ENCODE measurements around the gene LGR5. TPM values are rescaled to one million over a fixed set of nuclear protein-coding genes. Genes with fewer than 3 reads are reported as not detected.
A peak's percentile ranks its signal among the peaks of the same experiment; 100 is the strongest.
"Not testable (repeated sequence)": the region's sequence is repeated elsewhere in the genome, so short reads cannot be mapped to it uniquely, and the experiment has no call there.

Gene LGR5
- total RNA-seq, 1 donor from 2014 or later, result under 0.01 TPM

DNA sequence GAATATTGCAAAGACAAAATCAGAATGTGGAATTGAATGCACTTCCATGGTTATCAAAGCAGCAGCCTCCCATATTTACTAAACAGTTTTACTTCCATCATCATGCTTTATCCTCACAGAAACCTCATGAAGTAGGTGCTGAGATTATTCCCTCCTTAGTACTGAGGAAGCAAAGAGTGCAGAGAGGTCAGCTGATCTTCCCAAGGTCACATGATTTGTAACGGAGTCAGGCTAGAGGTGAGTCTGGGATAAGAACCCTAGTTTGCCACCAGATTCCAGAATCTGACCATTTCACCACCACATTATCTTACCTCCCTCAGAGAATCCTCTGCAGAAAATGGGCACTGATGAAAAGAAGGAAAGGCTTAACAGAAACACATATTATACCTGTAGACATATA, 102.0 kb downstream of the LGR5 start:
- no peak for FAIRE-seq
- DNase-seq (ENCODE audit: low spot score in 2 of 2), result no peak

GRCh38 chr12:71546322-71546861, 106.8 kb downstream of the LGR5 start:
- DNase-seq (ENCODE audit: low spot score in 2 of 2) (no peak), FAIRE-seq (no peak)

GRCh38 chr12:71548893-71549292, 109.3 kb downstream of the LGR5 start:
- FAIRE-seq, result no peak
- DNase-seq (ENCODE audit: low spot score in 2 of 2), result no peak

DNA sequence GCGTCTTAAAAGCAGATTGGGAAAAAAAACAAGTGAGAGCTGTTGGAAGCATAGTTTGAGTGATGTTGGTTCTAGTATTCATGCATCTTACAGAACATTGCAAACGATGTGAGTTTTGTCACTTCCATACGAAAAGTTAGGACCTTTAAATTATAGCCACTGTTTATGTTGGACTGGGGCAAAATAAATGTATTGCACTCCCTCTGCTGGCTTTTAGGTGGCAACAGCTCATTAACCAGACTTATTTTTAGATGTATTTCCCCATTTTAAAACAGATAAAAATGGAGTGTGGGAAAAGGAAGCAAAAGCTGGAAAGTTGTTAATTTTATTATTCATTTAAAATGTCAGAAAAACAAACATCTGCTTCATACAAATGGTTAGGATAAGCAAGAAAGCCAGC, 111.9 kb downstream of the LGR5 start:
- FAIRE-seq (peak; percentile 69), DNase-seq (ENCODE audit: low spot score in 2 of 2) (peak in 1 of 2 donors; percentile 3)

- DNase-seq (ENCODE audit: low spot score in 2 of 2) (no peak), FAIRE-seq (no peak)
Observed at GRCh38 chr12:71552728-71553501, 113.3 kb downstream of the LGR5 start.

- FAIRE-seq (no peak), DNase-seq (ENCODE audit: low spot score in 2 of 2) (no peak)
Observed at GRCh38 chr12:71555191-71555590, 115.6 kb downstream of the LGR5 start.

DNA sequence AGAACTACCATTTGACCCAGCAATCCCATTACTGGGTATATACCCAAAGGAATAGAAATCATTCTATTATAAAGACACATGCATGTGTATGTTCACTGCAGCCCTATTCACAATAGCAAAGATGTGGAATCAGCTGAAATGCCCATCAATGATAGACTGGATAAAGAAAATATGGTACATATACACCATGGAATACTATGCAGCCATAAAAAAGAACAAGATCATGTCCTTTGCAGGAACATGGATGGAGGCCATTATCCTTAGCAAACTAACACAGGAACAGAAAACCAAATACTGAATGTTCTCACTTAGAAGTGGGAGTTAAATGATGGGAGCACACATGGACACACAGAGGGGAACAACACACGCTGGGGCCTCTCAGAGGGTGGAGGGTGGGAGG, 116.2 kb downstream of the LGR5 start:
- DNase-seq (ENCODE audit: low spot score in 2 of 2); FAIRE-seq: not testable (repeated sequence)

DNA sequence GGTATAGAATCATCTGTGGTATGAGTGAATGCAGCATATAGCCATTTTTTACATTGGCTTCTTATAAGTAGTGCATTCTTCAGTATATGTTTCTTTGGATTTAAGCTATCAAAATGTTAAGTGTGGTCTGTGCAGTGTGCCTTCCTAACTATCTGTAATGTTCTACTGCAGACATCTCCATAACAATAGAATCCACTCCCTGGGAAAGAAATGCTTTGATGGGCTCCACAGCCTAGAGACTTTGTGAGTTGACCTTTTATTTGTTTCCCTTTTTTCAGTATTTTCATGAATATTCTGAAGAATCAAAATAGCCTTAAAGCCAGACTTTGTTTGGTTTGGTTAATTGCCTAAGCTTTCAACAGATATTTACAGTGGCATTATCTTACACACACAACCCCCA, 116.8 kb downstream of the LGR5 start:
- FAIRE-seq (no peak), DNase-seq (ENCODE audit: low spot score in 2 of 2) (no peak)

GRCh38 chr12:71556875-71557274, 117.3 kb downstream of the LGR5 start:
- DNase-seq (ENCODE audit: low spot score in 2 of 2) (no peak), FAIRE-seq (no peak)

DNA sequence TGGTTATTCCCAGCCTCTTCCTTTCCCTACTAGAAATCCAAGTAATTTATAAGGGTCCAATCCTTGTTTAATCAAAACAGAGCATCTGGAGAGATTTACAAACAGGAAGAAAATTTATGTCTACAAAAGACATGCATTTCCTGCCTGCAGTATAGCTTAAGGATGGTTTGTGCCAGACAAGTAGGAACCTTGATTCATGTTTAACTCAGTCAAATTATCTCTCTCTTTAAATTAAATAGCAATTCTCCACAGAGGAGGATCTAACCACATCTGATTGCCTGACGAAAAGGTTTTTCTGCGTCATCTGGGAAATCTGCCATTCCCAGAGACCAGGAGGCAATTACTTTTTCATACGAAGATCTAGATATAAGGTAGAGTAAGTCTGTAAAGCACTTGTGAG, 118.8 kb downstream of the LGR5 start:
- FAIRE-seq (no peak), DNase-seq (ENCODE audit: low spot score in 2 of 2) (no peak)

GRCh38 chr12:71562676-71563595, 123.3 kb downstream of the LGR5 start:
- no peak for FAIRE-seq
- no peak for DNase-seq (ENCODE audit: low spot score in 2 of 2)

- DNase-seq (ENCODE audit: low spot score in 2 of 2) (no peak), FAIRE-seq (no peak)
Observed at GRCh38 chr12:71565535-71565934, 125.9 kb downstream of the LGR5 start.

- no peak for FAIRE-seq
- no peak for DNase-seq (ENCODE audit: low spot score in 2 of 2)
Observed at GRCh38 chr12:71566655-71567054, 127.1 kb downstream of the LGR5 start.

- no peak for FAIRE-seq
- no peak for DNase-seq (ENCODE audit: low spot score in 2 of 2)
Observed at GRCh38 chr12:71567537-71567936, 127.9 kb downstream of the LGR5 start.

DNA sequence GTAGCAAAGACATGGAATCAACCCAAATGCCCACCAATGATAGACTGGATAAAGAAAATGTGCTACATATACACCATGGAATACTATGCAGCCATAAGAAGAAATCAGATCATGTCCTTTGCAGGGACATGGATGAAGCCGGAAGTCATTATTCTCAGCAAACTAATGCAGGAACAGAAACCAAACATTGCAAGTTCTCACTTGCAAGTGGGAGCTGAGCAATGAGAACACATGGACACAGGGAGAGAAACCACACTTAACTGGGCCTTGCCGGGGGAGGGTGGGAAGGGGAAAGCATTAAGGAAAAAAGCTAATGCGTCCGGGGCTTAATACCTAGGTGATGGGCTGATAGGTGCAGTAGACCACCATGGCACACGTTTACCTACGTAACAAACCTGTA, 130.3 kb downstream of the LGR5 start:
- FAIRE-seq; DNase-seq (ENCODE audit: low spot score in 2 of 2): not testable (repeated sequence)

DNA sequence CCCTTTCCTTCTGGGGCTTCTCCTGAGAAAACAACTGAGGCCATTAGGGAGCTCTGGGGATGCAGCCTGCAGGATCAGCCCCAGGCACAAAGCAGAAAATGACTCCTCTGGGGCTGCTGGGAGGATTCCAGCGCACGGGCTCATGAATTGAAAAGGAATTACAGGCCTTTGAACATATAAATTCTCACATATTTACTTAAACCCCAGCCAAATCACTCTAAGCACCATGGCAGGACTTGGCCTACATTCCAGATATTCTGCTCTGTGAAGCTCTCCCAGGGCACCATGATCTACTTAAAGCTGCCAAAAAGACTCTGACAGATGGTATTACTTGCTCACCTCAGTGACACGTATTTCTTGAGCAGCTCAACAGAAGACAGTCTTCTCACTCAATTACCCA, 136.9 kb downstream of the LGR5 start:
- DNase-seq (ENCODE audit: low spot score in 2 of 2) (no peak), FAIRE-seq (no peak)

DNA sequence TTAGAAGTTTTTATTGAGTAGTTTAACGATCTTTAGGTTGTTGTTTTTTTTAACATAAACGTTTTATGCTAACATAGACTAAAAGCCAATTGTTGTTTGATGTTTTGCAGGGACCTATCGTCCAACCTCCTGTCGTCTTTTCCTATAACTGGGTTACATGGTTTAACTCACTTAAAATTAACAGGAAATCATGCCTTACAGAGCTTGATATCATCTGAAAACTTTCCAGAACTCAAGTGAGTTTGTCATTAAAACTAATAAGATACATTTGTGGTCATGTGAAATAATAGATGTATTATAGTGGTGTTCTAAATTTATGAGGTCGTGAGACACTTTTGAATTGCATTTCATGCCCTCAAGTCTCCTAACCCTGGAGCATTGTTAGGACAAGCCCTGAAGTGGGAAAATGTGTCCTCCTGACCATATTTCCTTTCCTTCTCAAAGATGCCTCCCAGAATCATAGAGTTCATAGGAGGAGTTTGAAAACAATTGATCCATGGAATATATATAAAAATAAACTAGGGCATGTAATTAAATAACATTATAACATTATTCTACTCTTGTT, 139.2 kb downstream of the LGR5 start:
- DNase-seq (ENCODE audit: low spot score in 2 of 2) (no peak), FAIRE-seq (no peak)

DNA sequence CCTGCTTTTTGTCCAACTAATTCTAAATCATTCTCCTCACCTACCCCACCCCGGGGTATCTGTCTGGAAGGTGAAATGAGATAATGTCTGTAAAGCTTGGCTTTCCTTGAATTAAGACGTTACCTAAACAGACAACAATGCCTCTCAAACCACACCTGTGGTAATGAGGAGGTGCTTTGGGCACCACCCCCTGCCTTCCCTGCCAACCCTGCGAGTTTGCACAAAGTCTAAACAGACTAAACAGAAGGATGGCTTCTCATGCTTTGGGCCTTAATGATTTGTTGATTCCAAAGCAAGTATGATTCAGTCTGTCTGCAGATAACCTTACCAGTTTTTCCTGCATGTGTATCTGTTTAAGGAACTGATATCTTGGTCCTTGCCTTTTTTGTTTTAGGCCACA, 141.6 kb downstream of the LGR5 start:
- DNase-seq (ENCODE audit: low spot score in 2 of 2), result no peak
- FAIRE-seq, result no peak

DNA sequence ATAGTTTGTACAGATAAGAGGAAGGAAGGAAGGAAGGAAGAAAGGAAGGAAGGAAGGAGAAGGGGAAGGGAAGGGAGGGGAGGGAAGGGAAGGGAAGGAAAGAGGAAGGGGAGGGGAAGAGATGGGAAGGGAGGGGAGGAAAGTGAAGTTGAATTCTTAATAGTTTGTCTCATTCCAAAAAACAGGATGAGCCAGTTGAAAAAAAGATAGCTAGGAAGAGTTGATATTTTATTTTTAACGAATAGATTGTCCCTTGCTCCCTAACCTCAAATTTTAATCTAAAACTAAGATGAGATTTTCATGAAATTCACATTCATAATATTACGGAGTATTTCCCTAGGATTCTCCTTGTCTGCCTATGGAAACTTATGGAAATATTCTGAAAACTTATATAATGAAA, 143.3 kb downstream of the LGR5 start:
- no peak for DNase-seq (ENCODE audit: low spot score in 2 of 2)
- FAIRE-seq, result no peak

DNA sequence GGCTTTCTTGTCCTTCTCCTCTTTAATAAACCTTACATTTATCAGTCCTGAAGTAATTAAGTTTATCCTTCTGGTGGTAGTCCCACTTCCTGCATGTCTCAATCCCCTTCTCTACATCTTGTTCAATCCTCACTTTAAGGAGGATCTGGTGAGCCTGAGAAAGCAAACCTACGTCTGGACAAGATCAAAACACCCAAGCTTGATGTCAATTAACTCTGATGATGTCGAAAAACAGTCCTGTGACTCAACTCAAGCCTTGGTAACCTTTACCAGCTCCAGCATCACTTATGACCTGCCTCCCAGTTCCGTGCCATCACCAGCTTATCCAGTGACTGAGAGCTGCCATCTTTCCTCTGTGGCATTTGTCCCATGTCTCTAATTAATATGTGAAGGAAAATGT, 144.8 kb downstream of the LGR5 start:
- FAIRE-seq (no peak), DNase-seq (ENCODE audit: low spot score in 2 of 2) (no peak)

GRCh38 chr12:71585218-71585617, 145.6 kb downstream of the LGR5 start:
- no peak for DNase-seq (ENCODE audit: low spot score in 2 of 2)
- FAIRE-seq, result no peak

Data from frontal cortex (tissue), 4 donors.